Hippocampal formation (tissue), 2 donors: ENCODE results near the gene PGM1.

Experiments used
- DNase-seq, 2 donors: peaks; one replicate each; lab custom pipeline; 2025; lab: John Stamatoyannopoulos, UW

The PGM1 gene

GRCh38 chr1:63633281-63633680, 40.1 kb downstream of the PGM1 start:
- no peak for DNase-seq

GRCh38 chr1:63634471-63634870, 41.3 kb downstream of the PGM1 start:
- no peak for DNase-seq

GRCh38 chr1:63635681-63636080, 42.5 kb downstream of the PGM1 start:
- no peak for DNase-seq

- no peak for DNase-seq
These were observed 43.2 kb downstream of the PGM1 start for GRCh38 chr1:63636192-63637105.

- DNase-seq: no peak
These were observed 45.3 kb downstream of the PGM1 start for GRCh38 chr1:63638471-63638870.

GRCh38 chr1:63638875-63639274, 45.7 kb downstream of the PGM1 start:
- no peak for DNase-seq

- DNase-seq: no peak
These were observed 47.7 kb downstream of the PGM1 start for GRCh38 chr1:63640633-63641567.

GRCh38 chr1:63641615-63642014, 48.4 kb downstream of the PGM1 start:
- no peak for DNase-seq

- no peak for DNase-seq
These were observed 49.7 kb downstream of the PGM1 start for GRCh38 chr1:63642901-63643300.

- DNase-seq: no peak
These were observed 50.3 kb downstream of the PGM1 start for GRCh38 chr1:63643517-63643916.

- DNase-seq: no peak
These were observed 50.7 kb downstream of the PGM1 start for GRCh38 chr1:63643926-63644325.

- no peak for DNase-seq
These were observed 52.1 kb downstream of the PGM1 start for GRCh38 chr1:63645317-63645716.

- DNase-seq: no peak
These were observed 55.5 kb downstream of the PGM1 start for GRCh38 chr1:63648689-63649088.

GRCh38 chr1:63651161-63651701, 58.0 kb downstream of the PGM1 start:
- DNase-seq: no peak

- DNase-seq: no peak
These were observed 60.8 kb downstream of the PGM1 start for GRCh38 chr1:63653976-63654375.

- DNase-seq: no peak
These were observed 66.2 kb downstream of the PGM1 start for GRCh38 chr1:63659448-63659847.

- DNase-seq: no peak
These were observed 69.0 kb downstream of the PGM1 start for GRCh38 chr1:63662056-63662836.

- DNase-seq: no peak
These were observed 69.6 kb downstream of the PGM1 start for GRCh38 chr1:63662841-63663240.

- no peak for DNase-seq
These were observed 70.1 kb downstream of the PGM1 start for GRCh38 chr1:63663301-63663700.

GRCh38 chr1:63663873-63664272, 70.7 kb downstream of the PGM1 start:
- no peak for DNase-seq

- no peak for DNase-seq
These were observed 71.5 kb downstream of the PGM1 start for GRCh38 chr1:63664742-63665141.

GRCh38 chr1:63665410-63665809, 72.2 kb downstream of the PGM1 start:
- no peak for DNase-seq
